NCI-H1105 (cell line): ENCODE data around the gene LRRC28.
A peak's percentile ranks its signal among the peaks of the same experiment; 100 is the strongest.
"Not testable (repeated sequence)": the region's sequence is repeated elsewhere in the genome, so short reads cannot be mapped to it uniquely, and the experiment has no call there.

Experiments used
- DNase-seq: peaks from one replicate; lab custom pipeline; 2025; lab: John Stamatoyannopoulos, UW

The LRRC28 gene

GRCh38 chr15:99396375-99396774 lies 145.1 kb downstream of the LRRC28 start:
- no peak for DNase-seq

DNA sequence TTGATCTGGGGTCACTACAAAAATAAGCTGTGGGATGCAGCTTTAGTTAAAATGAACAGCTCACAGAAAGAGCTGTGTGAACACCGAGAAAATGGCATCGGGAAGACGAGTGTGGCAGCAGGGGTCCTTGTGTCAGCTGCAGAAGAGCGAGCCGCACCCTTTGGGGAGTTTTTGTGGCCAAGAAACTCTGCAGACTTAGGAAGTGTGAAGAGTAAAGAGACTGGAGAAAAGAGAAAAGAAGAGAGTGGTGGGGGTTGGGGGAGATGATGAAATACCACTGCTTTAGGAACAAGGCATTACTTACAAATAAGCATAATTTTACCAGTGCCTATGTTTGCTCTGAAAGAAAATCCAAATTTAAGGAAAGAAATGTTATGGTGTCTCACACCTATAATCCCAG lies 147.8 kb downstream of the LRRC28 start:
- no peak for DNase-seq

- DNase-seq = no peak
Measured at GRCh38 chr15:99399618-99400017, 148.3 kb downstream of the LRRC28 start.

DNA sequence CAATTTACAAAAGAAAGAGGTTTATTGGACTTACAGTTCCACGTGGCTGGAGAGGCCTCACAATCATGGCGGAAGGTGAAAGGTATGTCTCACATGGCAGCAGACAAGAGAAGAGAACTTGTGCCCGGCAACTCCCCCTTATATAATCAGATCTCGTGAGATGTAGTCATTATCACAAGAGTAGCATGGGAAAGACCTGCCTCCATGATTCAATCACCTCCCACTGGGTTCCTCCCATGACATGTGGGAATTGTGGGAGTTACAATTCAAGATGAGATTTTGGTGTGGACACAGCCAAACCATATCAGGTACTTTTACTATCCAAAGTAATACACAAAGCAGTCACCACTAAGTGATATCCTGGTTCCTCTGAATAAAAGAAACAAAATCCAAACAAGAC lies 149.9 kb downstream of the LRRC28 start:
- DNase-seq = not testable (repeated sequence)

GRCh38 chr15:99402014-99402729 lies 150.9 kb downstream of the LRRC28 start:
- no peak for DNase-seq

DNA sequence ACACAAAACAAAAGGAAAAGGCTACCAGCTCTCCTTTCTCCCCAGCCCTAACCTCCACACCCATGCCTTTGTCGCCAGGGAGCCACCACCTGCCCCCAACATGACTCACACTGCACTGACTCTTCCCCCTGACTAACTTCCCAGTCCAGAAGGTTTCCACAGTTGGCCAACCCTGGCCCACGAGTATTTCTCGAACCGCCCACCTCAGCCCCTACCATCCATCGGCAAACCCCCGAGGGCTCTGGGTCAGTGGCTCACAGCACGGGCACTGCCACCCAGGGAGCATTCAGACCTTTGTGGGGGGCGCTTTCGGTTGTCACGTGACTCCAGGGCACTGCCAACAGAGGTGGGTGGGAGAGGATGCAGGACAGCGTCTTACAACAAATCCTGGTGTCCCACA lies 152.3 kb downstream of the LRRC28 start:
- DNase-seq = no peak

DNA sequence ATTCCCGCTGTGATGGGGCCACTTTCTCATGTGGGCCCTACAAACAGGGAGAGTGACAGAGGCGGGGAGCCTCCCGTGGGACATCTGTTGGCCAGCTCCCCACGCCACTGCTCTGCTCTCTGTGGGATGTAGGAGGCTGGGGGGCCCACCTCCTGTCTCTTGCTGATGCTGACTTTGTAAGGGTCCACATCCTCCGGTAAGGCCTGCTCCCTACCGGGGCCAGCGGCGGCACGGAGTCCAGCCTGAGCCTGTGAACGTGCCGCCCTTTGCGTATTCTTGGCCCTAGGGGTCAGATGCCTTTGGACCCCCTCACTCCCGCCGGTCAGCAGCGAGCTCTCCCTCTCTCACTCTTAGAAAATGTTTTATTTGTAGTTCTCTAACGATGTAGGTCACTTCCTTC lies 153.2 kb downstream of the LRRC28 start:
- no peak for DNase-seq

DNA sequence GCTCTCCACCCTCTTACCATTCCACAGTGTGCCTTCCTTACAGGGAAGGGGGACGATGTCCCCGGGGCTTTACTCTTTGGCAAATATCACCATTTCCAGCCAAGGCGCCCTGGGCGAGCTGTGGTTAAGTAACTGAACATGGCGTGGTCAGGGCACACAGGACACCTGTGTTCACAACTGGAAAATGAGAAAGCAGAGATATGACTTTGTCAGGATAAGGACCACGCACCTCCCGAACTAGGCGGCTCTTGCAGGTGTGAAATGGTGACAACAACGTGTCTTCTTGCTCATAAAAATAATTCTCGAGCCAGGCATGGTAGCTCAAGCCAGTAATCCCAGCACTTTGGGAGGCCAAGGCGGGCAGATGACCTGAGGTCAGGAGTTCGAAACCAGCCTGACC lies 154.8 kb downstream of the LRRC28 start:
- no peak for DNase-seq

DNA sequence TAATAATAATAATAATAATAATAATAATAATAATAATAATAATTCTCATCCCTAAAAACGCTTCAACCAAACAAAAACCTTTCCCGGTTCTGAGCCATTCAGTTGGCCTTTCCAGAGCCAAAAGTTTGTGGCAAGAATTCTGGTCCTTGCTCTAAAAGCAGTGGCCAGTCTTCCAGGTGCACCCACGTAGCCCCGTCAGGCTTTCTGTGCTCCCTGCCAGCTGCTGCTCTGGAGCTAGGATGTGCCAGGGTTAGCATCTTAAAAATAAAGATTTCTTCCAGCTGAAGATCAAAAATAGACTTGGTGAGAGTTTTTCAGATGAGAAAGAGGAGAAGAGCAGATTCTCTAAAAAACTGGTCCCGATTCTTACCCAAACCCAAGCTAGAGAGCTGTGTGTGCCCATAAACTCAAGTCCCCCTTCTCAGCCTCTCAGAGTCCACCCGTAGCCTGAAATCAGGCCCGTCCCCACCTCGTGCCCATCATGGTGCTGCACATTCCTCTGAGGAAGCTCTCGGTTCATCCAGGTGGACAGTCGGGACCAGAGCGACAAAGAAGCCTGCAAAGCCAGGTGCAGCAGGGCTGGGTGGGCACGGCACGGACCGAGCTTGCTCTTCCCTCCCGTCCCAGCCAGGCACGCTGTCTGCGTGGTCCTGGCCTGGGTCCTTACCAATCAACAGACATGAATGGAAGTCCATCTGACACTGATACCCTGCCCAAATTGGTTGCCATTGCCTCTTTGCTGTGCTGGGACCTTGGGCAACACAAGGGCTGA lies 155.6 kb downstream of the LRRC28 start:
- no peak for DNase-seq

- no peak for DNase-seq
Measured at GRCh38 chr15:99407716-99408115, 156.4 kb downstream of the LRRC28 start.

GRCh38 chr15:99408236-99409096 lies 157.2 kb downstream of the LRRC28 start:
- DNase-seq = peak; percentile 12

DNA sequence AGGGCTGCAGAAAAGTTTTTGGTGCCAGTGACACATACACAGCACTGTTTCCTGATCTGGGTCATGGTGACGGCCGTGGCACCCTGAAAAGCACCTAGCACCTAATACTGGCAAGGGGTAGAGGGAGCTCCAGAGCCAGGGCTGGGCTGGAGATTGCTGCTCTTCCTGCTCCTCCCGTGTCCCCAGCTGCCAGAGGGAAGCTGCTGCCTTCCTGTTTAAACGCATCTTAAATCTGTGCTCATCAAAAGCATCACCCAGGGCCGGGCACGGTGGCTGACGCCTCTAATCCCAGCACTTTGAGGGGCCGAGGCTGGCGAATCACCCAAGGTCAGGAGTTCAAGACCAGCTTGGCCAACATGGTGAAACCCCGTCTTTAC lies 157.8 kb downstream of the LRRC28 start:
- no peak for DNase-seq

- no peak for DNase-seq
Measured at GRCh38 chr15:99409560-99409959, 158.3 kb downstream of the LRRC28 start.

DNA sequence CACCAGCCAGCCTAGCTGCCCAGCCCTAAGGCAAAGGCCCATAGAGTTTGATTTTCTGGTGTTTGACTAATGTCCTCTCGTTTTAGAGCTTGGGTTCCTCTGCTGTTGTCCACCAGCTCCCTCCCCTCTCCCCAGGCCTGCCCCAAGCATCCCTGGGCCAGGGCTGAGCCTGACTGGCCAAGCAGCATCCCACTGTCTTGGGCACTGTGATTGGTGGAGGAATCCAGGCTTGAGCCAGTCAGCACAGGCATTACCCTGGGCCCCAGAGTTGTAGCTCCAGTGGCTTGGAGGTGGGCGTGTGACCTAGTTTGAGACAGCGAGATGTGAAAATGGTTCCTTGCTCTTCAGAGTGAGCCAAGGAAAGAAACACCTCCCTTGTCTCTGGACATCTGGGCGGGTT lies 159.2 kb downstream of the LRRC28 start:
- DNase-seq = no peak

DNA sequence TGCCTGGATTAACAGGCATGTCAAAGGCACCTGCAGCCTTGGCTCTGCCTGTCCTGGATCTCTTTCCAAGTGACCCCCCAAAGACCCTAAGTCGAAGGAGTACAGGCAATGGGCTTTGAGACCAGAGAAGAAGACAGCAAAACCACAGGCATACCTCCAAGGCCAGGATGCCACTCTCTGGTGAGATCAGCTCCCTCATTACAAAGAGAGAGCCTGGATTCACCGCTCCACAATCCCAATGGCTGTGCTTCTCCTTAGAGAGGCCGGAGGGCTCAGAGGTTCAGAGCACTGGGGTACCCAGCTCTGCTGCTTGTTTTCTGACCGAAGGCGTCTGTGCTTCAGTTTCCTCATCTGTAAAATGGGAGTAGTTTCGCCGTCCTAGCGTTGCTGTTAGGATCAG lies 160.0 kb downstream of the LRRC28 start:
- no peak for DNase-seq

GRCh38 chr15:99412082-99412481 lies 160.8 kb downstream of the LRRC28 start:
- DNase-seq = no peak

- DNase-seq = no peak
Measured at GRCh38 chr15:99412626-99413025, 161.3 kb downstream of the LRRC28 start.

- DNase-seq = no peak
Measured at GRCh38 chr15:99413955-99414754, 162.9 kb downstream of the LRRC28 start.

GRCh38 chr15:99414755-99415731 lies 163.8 kb downstream of the LRRC28 start:
- no peak for DNase-seq
